Smooth muscle cell (in vitro differentiated cells): Measurements from ENCODE around the gene MYH9. TPM values are rescaled to one million over a fixed set of nuclear protein-coding genes. Genes with fewer than 3 reads are reported as not detected.

Experiments used
- DNase-seq: peaks from one replicate; lab custom pipeline; 2025; ENCODE audit not compliant: unreplicated experiment; lab: John Stamatoyannopoulos, UW
- H2AFZ ChIP-seq: fragments of 200-600 bp; sonication (generic); 2 replicates; pipeline ENCODE4 v1.6.0; 2016; ENCODE audit warnings: antibody characterized with exemption, low read depth, mild to moderate bottlenecking
- H3F3A ChIP-seq: fragments of 200-600 bp; sonication (generic); 2 replicates; pipeline ENCODE4 v1.6.0; 2017; ENCODE audit warnings: antibody characterized with exemption, low read depth
- H3K27ac ChIP-seq: fragments of 200-600 bp; sonication (generic); 2 replicates; pipeline ENCODE4 v1.5.1; 2016; ENCODE audit warnings: low read depth, mild to moderate bottlenecking
- H3K27me3 ChIP-seq: fragments of 200-600 bp; sonication (generic); 2 replicates; pipeline ENCODE4 v1.6.1; 2016; ENCODE audit warnings: low read depth, mild to moderate bottlenecking
- H3K36me3 ChIP-seq: fragments of 200-600 bp; sonication (generic); 2 replicates; pipeline ENCODE4 v1.5.1; 2016; ENCODE audit warnings: low read depth
- H3K4me1 ChIP-seq: fragments of 200-600 bp; sonication (generic); 2 replicates; pipeline ENCODE4 v1.5.1; 2016; ENCODE audit warnings: low read depth
- H3K4me2 ChIP-seq: fragments of 200-600 bp; sonication (generic); 2 replicates; pipeline ENCODE4 v1.6.0; 2016; ENCODE audit warnings: mild to moderate bottlenecking
- H3K4me3 ChIP-seq: fragments of 200-600 bp; sonication (generic); 2 replicates; pipeline ENCODE4 v1.5.1; 2016; ENCODE audit warnings: mild to moderate bottlenecking
- H3K79me2 ChIP-seq: fragments of 200-600 bp; sonication (generic); 2 replicates; pipeline ENCODE4 v1.6.0; 2016; ENCODE audit warnings: low read depth, mild to moderate bottlenecking
- H3K9ac ChIP-seq: fragments of 200-600 bp; sonication (generic); 2 replicates; pipeline ENCODE4 v1.6.0; 2016; ENCODE audit warnings: low read depth
- H3K9me3 ChIP-seq: fragments of 200-600 bp; sonication (generic); replicated peaks from 2 replicates; pipeline ENCODE4 v1.5.1; 2016; ENCODE audit warnings: low read depth
- H4K20me1 ChIP-seq: fragments of 200-600 bp; sonication (generic); 2 replicates; pipeline ENCODE4 v1.6.0; 2016; ENCODE audit warnings: low read depth
- CTCF ChIP-seq: fragments of 200-600 bp; sonication (generic); IDR thresholded peaks from 2 replicates; pipeline ENCODE4 v1.5.1; 2017; ENCODE audit warnings: borderline replicate concordance, mild to moderate bottlenecking, antibody characterized with exemption; ENCODE audit not compliant: insufficient read depth, poor library complexity, severe bottlenecking
- WGBS: methylation state at CpG from one replicate; pipeline ENCODE4 v1.1.7; 2016; ENCODE audit warnings: low lambda C conversion rate; 5-methylcytosine and 5-hydroxymethylcytosine counted together
- polyA plus RNA-seq: library from polyadenylated mRNA; unstranded; fragments of >200 nt; fragmentation: Nextera tagmentation; extraction: Ambion mirVana; gene quantifications from 2 replicates; pipeline ENCODE4 v1.2.1, GENCODE V29; 2016
- total RNA-seq: library from RNA; depleted of rRNA; stranded (reverse); fragments of >200 nt; gene quantifications from 2 replicates; pipeline ENCODE4 v1.2.3, GENCODE V29; 2014

Gene MYH9
- total and polyA plus RNA-seq, 2 experiments from 2014 or later = 350 to 361 TPM

- H3K9ac ChIP-seq = no peak overlapping the region
- no peaks in the 10 kb centered on the region for H3K4me1 ChIP-seq
- H2AFZ ChIP-seq = no peak overlapping the region
- peaks cover 9% of the 10 kb centered on the region for H3K36me3 ChIP-seq
- peaks cover 84% of the 10 kb centered on the region for H4K20me1 ChIP-seq
- H3K4me3 ChIP-seq = no peak overlapping the region
- no peak for TF ChIP-seq CTCF
- no peaks in the 10 kb centered on the region for H3K27me3 ChIP-seq
- H3K27ac ChIP-seq = peak overlapping the region; percentile 100
- no peaks in the 10 kb centered on the region for H3K9me3 ChIP-seq
- no peak overlapping the region for H3K4me2 ChIP-seq
- peaks cover 53% of the 10 kb centered on the region for H3F3A ChIP-seq
- DNase-seq = no peak
- 97% methylated on average over 37 of the region's 37 CpGs for WGBS
- H3K79me2 ChIP-seq = peaks cover 91% of the 10 kb centered on the region
These were observed 65.8 kb downstream of the MYH9 start for GRCh38 chr22:36321797-36322601.

- TF ChIP-seq CTCF = no peak
- H3K36me3 ChIP-seq = peaks cover 16% of the 10 kb centered on the region
- WGBS = 96% methylated on average over 9 of the region's 9 CpGs
- no peak overlapping the region for H3K9ac ChIP-seq
- peaks cover 60% of the 10 kb centered on the region for H3F3A ChIP-seq
- H3K4me3 ChIP-seq = no peak overlapping the region
- no peak for DNase-seq
- peaks cover 93% of the 10 kb centered on the region for H4K20me1 ChIP-seq
- peak overlapping the region; percentile 100 for H3K27ac ChIP-seq
- H2AFZ ChIP-seq = no peak overlapping the region
- H3K27me3 ChIP-seq = no peaks in the 10 kb centered on the region
- no peak overlapping the region for H3K4me2 ChIP-seq
- H3K9me3 ChIP-seq = no peaks in the 10 kb centered on the region
- peaks cover 88% of the 10 kb centered on the region for H3K79me2 ChIP-seq
- no peaks in the 10 kb centered on the region for H3K4me1 ChIP-seq
These were observed 67.2 kb downstream of the MYH9 start for GRCh38 chr22:36320553-36320952.

GRCh38 chr22:36319595-36320497 is 67.9 kb downstream of the MYH9 start:
- H3K36me3 ChIP-seq = peaks cover 23% of the 10 kb centered on the region
- peaks cover 99% of the 10 kb centered on the region for H4K20me1 ChIP-seq

More at GRCh38 chr22:36319595-36320497, 67.9 kb downstream of the MYH9 start:
- no peak for DNase-seq
- no peaks in the 10 kb centered on the region for H3K4me1 ChIP-seq
- no peak overlapping the region for H2AFZ ChIP-seq
- H3K27me3 ChIP-seq = no peaks in the 10 kb centered on the region
- H3K9ac ChIP-seq = no peak overlapping the region
- no peak for TF ChIP-seq CTCF
- H3K27ac ChIP-seq = peak overlapping the region; percentile 38
- peaks cover 61% of the 10 kb centered on the region for H3F3A ChIP-seq
- H3K4me3 ChIP-seq = no peak overlapping the region
- no peak overlapping the region for H3K4me2 ChIP-seq
- 96% methylated on average over 26 of the region's 26 CpGs for WGBS
- H3K9me3 ChIP-seq = no peaks in the 10 kb centered on the region
- H3K79me2 ChIP-seq = peaks cover 88% of the 10 kb centered on the region
